ENCODE measurements around the gene DEPDC5.
A peak's percentile ranks its signal among the peaks of the same experiment; 100 is the strongest.

DEPDC5 gene

DNA sequence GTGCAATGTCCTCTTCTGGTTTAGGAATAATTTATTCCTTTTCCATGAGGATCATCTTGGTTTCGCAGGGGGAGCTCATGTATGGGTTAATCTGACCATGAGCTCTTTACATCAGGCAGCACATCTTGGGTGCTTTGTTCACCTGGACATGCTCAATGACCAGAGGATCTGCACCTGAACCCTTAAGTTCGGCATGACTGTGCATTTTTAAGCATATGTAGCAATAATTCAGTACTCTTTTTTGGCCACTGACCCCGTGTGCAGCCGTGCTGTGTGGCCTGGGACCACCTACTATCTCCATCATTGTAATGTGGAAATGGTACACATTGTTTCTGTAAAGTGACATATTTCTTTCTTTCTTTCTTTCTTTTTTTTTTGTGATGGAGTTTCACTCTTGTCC, 62.9 kb downstream of the DEPDC5 start:
- no peak for DNase-seq

DNA sequence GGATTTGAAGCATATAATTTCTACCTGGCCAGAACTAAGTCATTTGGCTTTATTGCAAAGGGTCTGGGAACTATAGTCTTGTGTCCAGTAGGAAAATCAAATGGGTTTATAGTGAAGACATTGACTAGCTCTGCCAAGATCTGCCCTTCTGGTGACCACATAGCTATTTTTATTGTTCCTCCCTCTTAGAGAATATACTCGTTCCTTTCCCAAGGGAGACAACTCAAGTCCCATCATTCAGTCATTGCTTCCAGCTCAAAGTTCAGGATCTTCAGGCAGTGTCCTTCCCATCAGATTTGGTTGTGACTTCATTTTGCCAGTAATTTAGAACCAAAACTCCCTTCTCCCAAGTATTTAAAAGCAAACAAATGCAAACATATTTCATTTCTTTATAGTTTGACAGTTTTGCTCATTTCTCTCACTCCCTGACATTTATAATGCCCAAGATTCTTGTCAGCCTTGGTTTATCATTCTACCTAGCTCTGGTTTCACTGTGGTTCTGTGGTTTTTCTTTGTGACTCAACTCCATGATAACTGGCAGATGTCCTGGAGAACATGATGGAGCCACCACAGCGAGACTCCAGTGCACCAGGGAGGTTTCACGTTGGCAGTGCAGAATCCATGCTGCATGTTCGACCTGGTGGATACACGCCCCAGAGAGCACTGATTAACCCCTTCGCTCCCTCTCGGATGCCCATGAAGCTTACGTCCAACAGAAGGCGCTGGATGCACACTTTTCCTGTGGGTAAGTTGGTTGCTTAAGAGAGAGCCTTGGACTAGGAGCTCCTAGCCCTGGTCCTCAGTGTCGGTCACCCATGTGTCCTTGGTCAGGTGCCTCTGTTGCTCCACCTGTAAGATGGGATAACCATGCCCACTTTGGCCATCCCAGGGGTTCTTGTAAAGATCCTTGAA, 64.9 kb downstream of the DEPDC5 start:
- no peak for DNase-seq

- no peak for DNase-seq
Observed at GRCh38 chr22:31820655-31821054, 66.8 kb downstream of the DEPDC5 start.

DNA sequence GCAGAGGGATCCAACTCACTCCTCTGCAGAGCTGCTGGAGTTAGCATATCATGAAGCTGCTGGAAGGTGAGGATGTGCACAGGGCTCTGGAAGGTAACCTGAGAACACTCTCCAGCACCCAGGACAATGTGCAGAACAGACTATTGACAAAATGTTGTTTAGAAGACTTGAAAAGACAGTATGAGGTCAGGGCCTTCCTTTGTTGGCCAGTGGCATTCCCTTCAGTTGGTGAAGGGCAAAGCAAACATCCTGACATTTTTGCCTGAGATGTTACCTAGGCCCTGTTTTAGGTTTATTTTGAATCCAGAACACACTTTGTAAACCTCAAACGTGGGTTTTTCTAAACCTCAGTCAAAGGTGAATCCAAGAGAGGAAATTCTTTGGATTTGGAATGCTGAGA, 67.8 kb downstream of the DEPDC5 start:
- DNase-seq: no peak

DNA sequence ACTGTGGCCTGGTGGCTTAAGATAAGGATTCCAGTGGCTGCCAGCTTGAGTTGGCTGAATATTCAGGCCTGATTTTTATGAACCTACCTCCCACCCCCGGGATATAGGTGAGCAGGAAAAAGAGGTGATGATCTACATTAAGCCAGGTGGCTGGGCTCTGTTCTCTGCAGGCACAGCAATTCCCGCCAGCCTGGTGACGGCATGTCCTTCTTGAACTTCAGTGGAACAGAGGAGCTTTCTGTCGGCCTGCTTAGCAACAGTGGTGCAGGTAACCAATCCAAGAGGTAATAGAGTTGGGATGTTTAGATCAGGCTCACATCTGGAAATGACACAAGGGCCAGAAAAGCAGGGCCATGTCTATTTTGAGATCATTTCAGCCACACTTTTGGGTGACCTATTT, 68.7 kb downstream of the DEPDC5 start:
- DNase-seq: no peak

DNA sequence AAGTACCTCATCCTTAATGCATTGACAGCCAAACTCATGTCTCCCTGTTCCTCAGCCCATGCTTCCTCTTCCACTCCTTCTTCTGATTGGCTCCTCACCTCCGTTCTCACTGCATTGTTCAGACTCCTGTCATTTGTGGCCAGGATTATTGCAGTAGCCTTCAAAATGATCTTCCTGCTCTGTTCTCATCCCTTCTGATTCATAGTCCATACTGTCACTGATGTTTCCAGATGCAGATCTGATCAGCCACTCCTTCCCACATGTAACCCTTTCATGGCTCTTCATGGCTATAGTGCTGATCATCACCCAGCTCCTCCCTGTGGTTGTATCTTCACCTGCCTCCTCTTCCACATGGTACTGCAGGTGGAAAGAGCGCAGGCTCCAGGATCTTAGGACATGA, 71.7 kb downstream of the DEPDC5 start:
- DNase-seq: no peak

DNA sequence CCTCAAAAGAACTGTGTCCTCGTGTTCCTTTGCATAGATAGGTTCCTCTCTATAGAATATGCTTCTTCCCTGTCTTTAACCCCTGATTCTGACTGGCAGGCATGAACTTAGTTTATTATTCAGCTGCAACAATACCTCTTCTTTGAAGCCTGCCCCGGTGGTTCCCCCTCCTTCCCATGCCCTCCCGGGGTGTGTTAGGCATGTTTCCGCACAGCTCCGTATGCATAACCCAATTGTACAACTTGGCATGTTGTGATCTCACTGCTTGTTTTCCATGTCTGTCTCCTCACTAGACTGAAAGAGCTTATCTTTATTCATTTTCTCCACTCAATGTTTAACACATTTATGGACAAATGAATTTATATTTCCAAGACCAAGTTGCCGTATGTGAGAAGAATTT, 72.6 kb downstream of the DEPDC5 start:
- DNase-seq: no peak

DNA sequence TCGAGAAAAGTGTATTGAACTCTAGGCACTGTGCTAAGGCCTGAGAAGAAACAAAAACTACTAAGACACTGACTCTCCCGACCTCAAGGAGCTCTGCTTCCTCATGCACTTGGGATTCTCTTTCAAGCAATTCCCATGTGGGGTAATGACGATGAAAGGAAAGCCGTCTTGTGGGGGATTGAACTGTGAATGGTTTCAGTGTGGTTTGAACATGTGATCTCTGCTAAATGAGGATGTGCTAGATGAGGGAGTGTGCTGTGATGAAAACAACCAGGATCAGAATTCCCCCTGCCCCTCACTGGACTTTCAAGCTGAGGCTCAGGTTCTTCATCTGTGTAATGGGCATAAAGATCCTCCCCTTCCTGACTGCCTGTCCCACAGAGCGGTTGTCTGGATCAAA, 74.9 kb downstream of the DEPDC5 start:
- DNase-seq: no peak

- peak in 2 of 3 experiments; percentile 1 to 2 for DNase-seq
Observed at GRCh38 chr22:31829505-31829904, 75.7 kb downstream of the DEPDC5 start.

DNA sequence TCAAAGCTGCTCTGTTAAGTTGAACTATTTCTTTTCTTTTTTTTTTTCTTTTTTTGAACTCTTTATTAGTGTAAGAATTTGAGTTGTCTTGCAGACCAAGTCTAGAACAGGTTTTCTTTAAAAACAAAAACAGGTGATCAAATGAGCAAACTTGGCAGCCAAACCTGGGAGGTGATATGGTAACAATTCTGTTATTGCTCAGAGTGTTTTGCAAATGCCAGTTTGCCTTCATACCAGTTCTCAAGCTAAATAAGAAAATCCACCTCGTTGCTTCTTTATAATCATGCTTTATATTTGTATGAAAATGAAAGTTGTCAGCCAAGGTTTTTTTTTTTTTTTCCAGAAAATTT, 76.9 kb downstream of the DEPDC5 start:
- no peak for DNase-seq

- DNase-seq: no peak
Observed at GRCh38 chr22:31833930-31834329, 80.1 kb downstream of the DEPDC5 start.

- no peak for DNase-seq
Observed at GRCh38 chr22:31836010-31836409, 82.2 kb downstream of the DEPDC5 start.

GRCh38 chr22:31838917-31839316, 85.1 kb downstream of the DEPDC5 start:
- DNase-seq: no peak

- DNase-seq: no peak
Observed at GRCh38 chr22:31839986-31840385, 86.2 kb downstream of the DEPDC5 start.

- no peak for DNase-seq
Observed at GRCh38 chr22:31840585-31840984, 86.8 kb downstream of the DEPDC5 start.

DNA sequence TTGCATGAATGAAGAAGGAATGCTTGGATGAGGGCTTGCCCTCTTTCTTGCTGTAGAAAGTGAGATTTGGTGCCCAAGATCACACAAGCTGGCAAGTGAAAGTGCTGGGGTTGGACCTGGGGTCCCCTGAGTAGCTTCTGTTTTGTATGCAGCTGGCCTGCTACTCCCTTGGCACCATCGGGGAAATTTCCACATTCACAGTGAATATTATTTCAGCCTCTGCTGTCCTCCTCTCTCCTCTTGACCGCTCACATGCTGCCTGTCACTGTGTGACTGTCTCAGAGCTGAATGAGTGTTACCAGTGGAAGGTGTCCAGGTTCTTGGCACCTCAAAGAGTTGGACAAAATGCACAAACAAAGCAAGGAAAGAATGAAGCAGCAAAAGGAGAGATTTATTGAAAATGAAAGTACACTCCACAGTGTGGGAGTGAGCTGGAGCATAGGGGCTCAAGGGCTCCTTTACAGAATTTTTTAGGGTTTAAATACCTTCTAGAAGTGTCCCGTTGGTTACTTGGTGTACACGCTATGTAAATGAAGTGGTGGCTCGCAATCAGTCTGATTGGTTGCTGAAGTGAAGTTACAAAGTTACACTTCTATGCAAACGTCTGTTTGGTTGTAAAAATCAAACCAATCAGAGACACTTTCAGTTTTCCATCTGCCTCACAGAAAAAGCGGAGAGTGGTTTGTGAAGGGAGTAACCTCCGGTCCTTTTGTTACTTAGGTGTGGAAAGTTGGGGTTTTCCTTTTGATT, 87.4 kb downstream of the DEPDC5 start:
- no peak for DNase-seq

- no peak for DNase-seq
Observed at GRCh38 chr22:31843526-31843925, 89.7 kb downstream of the DEPDC5 start.

- DNase-seq: no peak
Observed at GRCh38 chr22:31844941-31845340, 91.1 kb downstream of the DEPDC5 start.

DNA sequence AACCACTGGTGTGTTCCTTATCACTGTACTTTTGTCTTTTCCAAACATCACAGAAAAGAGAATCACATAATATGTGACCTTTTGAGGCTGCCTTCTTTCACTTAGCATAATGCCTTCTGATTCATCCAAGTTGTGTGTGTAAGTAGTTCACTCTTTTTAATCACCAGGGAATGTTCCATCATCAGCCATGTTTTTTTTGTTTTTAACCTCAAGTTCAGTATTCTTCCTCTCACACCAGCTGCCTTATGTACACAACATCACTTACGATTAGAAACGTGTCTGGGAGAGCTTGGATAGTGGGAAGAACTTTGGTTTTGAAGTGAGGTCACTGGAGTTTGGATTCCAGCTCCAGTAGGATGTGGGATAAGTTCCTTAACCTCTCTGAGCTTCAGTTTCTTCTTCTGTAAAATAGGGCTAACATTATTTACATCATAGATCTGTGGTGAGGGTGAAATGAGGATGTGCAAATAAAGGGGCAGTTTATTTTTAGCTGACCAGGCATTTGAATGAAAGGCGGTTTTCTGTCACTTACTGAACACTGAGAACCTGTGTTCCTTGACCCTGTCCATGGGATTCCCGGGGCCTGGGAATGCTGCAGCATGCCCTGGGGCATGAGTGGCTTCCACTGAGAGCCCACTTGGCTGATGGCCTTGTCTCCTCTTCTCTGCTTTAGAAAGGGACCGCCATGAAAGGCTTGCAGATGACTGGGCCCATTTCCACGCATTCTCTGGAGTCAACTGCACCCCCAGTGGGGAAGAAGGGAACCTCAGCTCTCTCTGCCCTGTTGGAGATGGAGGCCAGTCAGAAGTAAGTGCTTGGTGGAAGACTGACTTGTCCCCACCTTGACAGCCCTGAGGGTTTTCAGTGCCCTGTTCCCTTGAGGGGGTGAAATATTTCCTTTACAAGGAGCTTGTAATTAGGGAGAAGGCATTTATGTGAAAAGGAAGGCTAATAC, 92.6 kb downstream of the DEPDC5 start:
- DNase-seq: no peak

DNA sequence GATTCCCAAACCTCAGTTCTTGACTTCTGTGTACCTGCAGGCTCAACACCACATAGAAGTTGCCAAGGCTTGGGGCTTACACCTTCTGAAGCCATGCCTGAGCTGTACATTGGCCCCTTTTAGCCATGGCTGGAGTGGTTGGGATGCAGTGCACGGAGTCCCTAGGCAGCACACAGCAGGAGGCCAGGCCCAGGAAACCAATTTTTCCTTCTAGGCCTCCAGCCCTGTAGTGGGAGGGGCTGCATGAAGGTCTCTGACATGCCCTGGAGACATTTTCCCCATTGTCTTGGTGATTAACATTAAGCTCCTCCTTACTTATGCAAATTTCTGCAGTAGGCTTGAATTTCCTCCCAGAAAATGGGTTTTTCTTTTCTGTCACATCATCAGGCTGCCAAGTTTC, 94.6 kb downstream of the DEPDC5 start:
- DNase-seq: no peak

GRCh38 chr22:31850135-31850534, 96.3 kb downstream of the DEPDC5 start:
- DNase-seq: no peak

GRCh38 chr22:31852691-31853421, 99.0 kb downstream of the DEPDC5 start:
- no peak for DNase-seq

Data from NCI-H1417 (cell line).